ENCODE data around the gene PIK3C2G.
"Not testable (repeated sequence)": the region's sequence is repeated elsewhere in the genome, so short reads cannot be mapped to it uniquely, and the experiment has no call there.

Gene PIK3C2G

GRCh38 chr12:18646286-18646890, 385.1 kb downstream of the PIK3C2G start:
- DNase-seq (ENCODE audit: low read depth), result no peak

- no peak for DNase-seq (ENCODE audit: low read depth)
Measured at GRCh38 chr12:18651525-18651924, 390.2 kb downstream of the PIK3C2G start.

- no peak for DNase-seq (ENCODE audit: low read depth)
Measured at GRCh38 chr12:18652596-18652995, 391.3 kb downstream of the PIK3C2G start.

GRCh38 chr12:18653465-18653864, 392.1 kb downstream of the PIK3C2G start:
- DNase-seq (ENCODE audit: low read depth), result no peak

- DNase-seq (ENCODE audit: low read depth), result no peak
Measured at GRCh38 chr12:18655351-18655750, 394.0 kb downstream of the PIK3C2G start.

DNA sequence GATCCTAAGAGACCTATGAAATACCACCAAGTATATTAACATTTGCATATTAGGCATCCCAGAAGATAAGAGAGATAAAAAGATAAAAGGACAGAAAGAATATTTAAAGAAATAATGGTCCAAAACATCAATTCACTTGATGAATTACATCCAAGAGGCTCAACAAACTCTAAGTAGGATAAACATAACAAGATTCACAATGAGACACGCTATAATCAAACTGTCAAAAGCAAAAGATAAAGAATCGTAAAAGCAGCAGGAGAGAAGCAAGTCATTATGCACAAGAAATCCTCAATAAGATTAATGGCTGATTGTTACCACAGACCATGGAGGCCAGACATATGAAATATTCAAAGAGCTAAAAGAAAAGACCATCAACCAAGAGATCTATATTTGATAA, 396.9 kb downstream of the PIK3C2G start:
- no peak for DNase-seq (ENCODE audit: low read depth)

DNA sequence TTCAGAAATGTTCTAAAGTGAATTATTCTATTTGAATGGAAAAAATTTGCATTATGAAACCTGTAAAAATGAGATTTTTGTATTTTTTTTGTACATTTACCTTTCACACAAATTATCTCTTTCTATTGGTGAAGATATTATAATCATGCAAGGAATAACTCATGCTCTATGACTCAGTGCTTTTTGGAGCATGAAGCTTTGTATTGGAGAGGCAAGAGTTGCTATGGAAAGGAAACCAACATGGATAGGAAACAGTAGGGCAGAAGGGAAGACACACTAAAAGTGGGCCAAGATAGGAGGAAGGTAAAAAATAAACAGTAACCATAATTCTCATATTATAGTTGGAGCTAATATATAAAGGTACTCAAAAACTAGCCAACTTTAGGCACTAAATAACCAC, 397.5 kb downstream of the PIK3C2G start:
- no peak for DNase-seq (ENCODE audit: low read depth)

DNA sequence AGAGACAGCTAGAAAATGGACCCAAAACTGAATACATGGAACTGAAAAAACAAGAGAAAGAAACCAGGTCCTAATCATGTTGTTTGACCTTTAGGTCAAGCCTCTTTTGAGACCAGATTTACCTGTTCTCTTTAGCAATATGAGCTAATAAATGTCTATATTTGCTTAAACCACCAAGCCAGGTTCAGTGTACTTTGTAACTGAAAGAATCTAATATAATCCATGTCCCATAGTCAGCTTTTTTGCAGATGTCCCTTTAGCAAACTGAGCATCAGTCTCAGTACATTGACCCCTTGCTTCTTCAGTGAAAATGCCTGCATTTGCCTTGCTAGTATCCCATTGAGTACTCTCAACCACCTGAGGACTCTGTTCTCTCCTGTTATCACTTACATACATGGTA, 414.8 kb downstream of the PIK3C2G start:
- no peak for DNase-seq (ENCODE audit: low read depth)

- no peak for DNase-seq (ENCODE audit: low read depth)
Measured at GRCh38 chr12:18676996-18677588, 415.8 kb downstream of the PIK3C2G start.

DNA sequence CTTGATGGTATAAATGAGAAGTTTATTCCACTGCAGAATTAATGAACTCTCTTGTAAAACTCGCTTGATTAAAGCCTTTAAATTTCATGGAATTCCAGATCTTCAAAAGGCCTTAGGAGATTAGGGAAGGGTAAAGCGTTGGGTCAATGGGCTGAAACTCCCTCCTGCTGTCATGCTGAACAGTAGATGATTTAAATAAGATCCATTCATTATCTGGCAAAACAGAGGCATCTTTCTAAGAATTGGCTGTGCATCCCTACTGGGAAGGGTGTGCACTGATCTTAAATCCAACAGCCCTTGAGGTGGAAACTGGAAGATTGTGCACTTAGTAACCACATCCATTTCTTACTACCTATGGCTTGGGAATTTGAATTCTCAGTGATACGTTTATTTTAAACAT, 420.5 kb downstream of the PIK3C2G start:
- DNase-seq (ENCODE audit: low read depth), result no peak

DNA sequence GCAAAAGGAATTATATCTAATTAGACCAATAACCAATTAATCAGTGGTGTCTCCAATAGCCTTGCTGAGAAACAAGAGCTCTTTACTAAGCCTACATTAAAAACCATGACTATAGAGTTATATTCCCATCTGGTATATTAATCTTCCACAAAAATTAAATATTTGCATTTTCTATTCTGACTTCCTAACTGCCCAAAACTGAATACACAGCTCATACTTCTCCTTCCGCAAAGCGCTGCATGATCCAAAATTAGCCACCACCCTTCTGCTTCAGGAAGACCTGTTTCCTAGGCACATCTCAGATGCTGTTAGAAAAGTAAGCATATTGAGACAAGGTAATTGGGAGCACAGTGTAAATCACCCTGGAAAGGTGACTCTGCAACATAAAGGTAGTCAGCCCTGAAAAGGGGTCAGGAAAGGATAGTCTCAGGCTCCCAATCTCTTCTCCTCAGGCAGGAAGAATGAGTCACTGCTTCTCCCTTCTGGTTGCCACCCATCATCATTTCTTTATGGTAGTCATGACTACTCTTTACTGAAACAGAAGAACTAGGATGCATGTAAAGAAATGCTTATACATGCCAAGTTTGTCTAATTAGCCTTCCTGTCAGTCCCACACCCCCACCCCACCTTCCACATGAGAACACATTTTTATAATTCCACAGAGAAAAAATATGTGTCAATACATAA, 422.2 kb downstream of the PIK3C2G start:
- DNase-seq (ENCODE audit: low read depth), result no peak

GRCh38 chr12:18684430-18684829, 423.1 kb downstream of the PIK3C2G start:
- DNase-seq (ENCODE audit: low read depth), result no peak

GRCh38 chr12:18689771-18690170, 428.5 kb downstream of the PIK3C2G start:
- no peak for DNase-seq (ENCODE audit: low read depth)

DNA sequence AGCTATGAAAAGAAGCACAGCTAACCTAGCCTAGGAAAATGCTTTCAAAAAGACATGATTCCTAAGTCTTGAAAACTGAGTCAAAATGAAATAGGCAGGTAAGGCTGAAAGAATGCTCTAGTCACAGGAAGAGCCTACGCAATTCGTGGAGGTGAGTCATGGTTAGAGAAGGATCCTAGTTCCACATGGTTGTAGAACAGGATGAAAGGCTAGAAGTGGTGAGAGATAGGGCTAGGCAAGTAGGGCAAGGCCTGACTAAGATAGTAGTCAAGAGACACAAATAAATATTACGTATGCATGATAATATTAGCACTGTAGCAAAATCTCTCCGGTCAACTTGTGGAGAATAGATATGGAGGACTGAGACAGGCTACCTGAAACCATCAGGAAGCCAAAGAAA, 429.3 kb downstream of the PIK3C2G start:
- no peak for DNase-seq (ENCODE audit: low read depth)

DNA sequence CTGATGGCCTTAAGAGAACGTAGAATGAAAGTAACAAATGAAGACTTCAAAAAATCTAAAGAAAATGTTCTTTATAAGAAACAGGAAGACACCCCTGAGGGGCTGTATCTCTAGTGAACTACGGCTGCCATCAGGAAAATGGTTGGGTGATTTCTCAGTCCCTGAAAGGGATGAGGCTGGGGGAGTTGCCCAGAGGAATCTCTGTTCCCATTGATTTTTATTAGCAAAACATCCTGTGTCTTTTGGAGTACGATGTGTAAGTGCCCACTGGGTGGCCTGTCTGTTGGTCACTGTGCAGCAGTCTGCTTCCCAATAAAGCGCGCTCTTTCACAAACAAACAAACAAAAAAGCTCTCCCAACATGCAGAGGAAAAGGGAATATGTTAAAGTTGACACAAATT, 432.7 kb downstream of the PIK3C2G start:
- DNase-seq (ENCODE audit: low read depth), result not testable (repeated sequence)

GRCh38 chr12:18696971-18697602, 435.8 kb downstream of the PIK3C2G start:
- DNase-seq (ENCODE audit: low read depth), result no peak
